Calu3 (cell line): ENCODE data around the gene SLIT3. TPM values are rescaled to one million over a fixed set of nuclear protein-coding genes. Genes with fewer than 3 reads are reported as not detected.

Experiments used
- BruUV-seq: library from RNA; stranded (reverse); fragments of 400-500 nt; replicated peaks from 2 replicates; lab custom pipeline; 2021; lab: Mats Ljungman, UMichigan
- CTCF ChIA-PET: fragments of 300-600 bp; sonication (Branson Sonifier 250); formaldehyde crosslinking; loops from one replicate; lab custom pipeline; 2022; ENCODE audit warnings: antibody characterized with exemption; lab: Charles Lee
- DNase-seq: peaks from one replicate; pipeline ENCODE4 v3.0.0; 2022
- H3K27ac Mint-ChIP-seq: one replicate; pipeline ENCODE4 v1.8.0; 2022; ENCODE audit warnings: mixed read lengths; ENCODE audit not compliant: unreplicated experiment
- H3K27me3 Mint-ChIP-seq: one replicate; pipeline ENCODE4 v1.8.0; 2022; ENCODE audit warnings: mixed read lengths; ENCODE audit not compliant: unreplicated experiment
- H3K36me3 Mint-ChIP-seq: one replicate; pipeline ENCODE4 v1.8.0; 2022; ENCODE audit warnings: mild to moderate bottlenecking, moderate library complexity, mixed read lengths; ENCODE audit not compliant: insufficient read depth, unreplicated experiment
- H3K4me1 Mint-ChIP-seq: one replicate; pipeline ENCODE4 v1.8.0; 2022; ENCODE audit warnings: mild to moderate bottlenecking, low read depth, mixed read lengths; ENCODE audit not compliant: unreplicated experiment
- H3K4me3 Mint-ChIP-seq: one replicate; pipeline ENCODE4 v1.8.0; 2022; ENCODE audit warnings: mild to moderate bottlenecking, low read depth, moderate library complexity, mixed read lengths; ENCODE audit not compliant: unreplicated experiment
- H3K9me3 Mint-ChIP-seq: one replicate; pipeline ENCODE4 v1.8.0; 2022; ENCODE audit warnings: low read depth, mixed read lengths; ENCODE audit not compliant: unreplicated experiment
- CTCF ChIP-seq: fragments of 200-600 bp; IDR thresholded peaks from one replicate; pipeline ENCODE4 v1.8.0; 2022; ENCODE audit warnings: antibody characterized with exemption; ENCODE audit not compliant: unreplicated experiment
- intact Hi-C: fragments of 100-400 bp; cut with micrococcal nuclease; formaldehyde crosslinking; loops from one replicate; pipeline ENCODE4 v1.10.0; 2022; ENCODE audit not compliant: unreplicated experiment
- total RNA-seq: library from RNA; stranded (reverse); gene quantifications from 2 replicates; pipeline ENCODE4 v1.2.3, GENCODE V29; 2022

SLIT3 gene
- total RNA-seq, 1 experiment from 2014 or later, result not detected

- Mint-ChIP-seq H3K27me3 (peaks cover 83% of the 10 kb centered on the region), H3K36me3 (no peaks in the 10 kb centered on the region), H3K4me1 (no peaks in the 10 kb centered on the region), H3K4me3 (no peak overlapping the region), H3K27ac (no peak overlapping the region), H3K9me3 (no peaks in the 10 kb centered on the region)
- intact Hi-C loops, result no loop called here
- BruUV-seq, result no TSS peak
- no peak for TF ChIP-seq CTCF
- DNase-seq, result no peak
- CTCF ChIA-PET, result no interaction called here
Measured at GRCh38 chr5:168969326-168969886, 331.5 kb downstream of the SLIT3 start.

GRCh38 chr5:168967882-168968620 is 332.9 kb downstream of the SLIT3 start:
- CTCF ChIA-PET, result no interaction called here

GRCh38 chr5:168965638-168966037 is 335.3 kb downstream of the SLIT3 start:
- DNase-seq, result no peak
- peaks cover 63% of the 10 kb centered on the region for H3K27me3 Mint-ChIP-seq
- H3K9me3 Mint-ChIP-seq, result no peaks in the 10 kb centered on the region
- H3K4me1 Mint-ChIP-seq, result no peaks in the 10 kb centered on the region
- intact Hi-C loops, result no loop called here
- no TSS peak for BruUV-seq
- H3K27ac Mint-ChIP-seq, result no peak overlapping the region
- TF ChIP-seq CTCF, result no peak
- no peak overlapping the region for H3K4me3 Mint-ChIP-seq
- CTCF ChIA-PET, result no interaction called here
- no peaks in the 10 kb centered on the region for H3K36me3 Mint-ChIP-seq

More at GRCh38 chr5:168967882-168968620, 332.9 kb downstream of the SLIT3 start:
- intact Hi-C loops, result no loop called here
- TF ChIP-seq CTCF, result no peak
- no peak overlapping the region for H3K4me3 Mint-ChIP-seq
- no peaks in the 10 kb centered on the region for H3K9me3 Mint-ChIP-seq
- no peaks in the 10 kb centered on the region for H3K36me3 Mint-ChIP-seq
- BruUV-seq, result no TSS peak
- DNase-seq, result no peak
- no peaks in the 10 kb centered on the region for H3K4me1 Mint-ChIP-seq
- no peak overlapping the region for H3K27ac Mint-ChIP-seq
- peaks cover 79% of the 10 kb centered on the region for H3K27me3 Mint-ChIP-seq

DNA sequence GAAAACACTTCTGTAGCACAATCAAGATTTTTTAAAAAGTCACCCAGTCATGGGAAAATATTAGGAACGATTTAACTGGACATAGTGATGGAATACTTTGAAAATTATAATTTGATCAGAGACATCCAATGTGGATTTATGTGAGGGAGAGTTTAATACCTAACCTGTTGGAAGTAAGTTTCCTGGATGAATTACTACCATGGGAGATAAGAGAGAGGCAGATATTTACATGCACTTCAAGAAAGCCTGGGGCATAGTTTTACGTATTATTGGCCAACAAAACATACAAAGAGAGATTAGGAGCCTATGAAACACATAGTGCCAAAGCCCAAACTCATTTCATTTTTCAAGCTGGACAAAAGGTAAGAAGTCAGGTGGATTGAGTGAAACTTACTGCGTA is 336.8 kb downstream of the SLIT3 start:
- BruUV-seq, result no TSS peak
- no peak for TF ChIP-seq CTCF
- H3K36me3 Mint-ChIP-seq, result no peaks in the 10 kb centered on the region
- H3K4me3 Mint-ChIP-seq, result no peak overlapping the region
- CTCF ChIA-PET, result no interaction called here
- H3K27ac Mint-ChIP-seq, result no peak overlapping the region
- intact Hi-C loops, result no loop called here
- no peaks in the 10 kb centered on the region for H3K4me1 Mint-ChIP-seq
- DNase-seq, result no peak
- no peaks in the 10 kb centered on the region for H3K9me3 Mint-ChIP-seq
- peaks cover 64% of the 10 kb centered on the region for H3K27me3 Mint-ChIP-seq
